GM12801 (cell line): ENCODE measurements around the gene NPEPL1.

ENCODE experiments used
- TF ChIP-seq, protein P1 (sequence below): IDR thresholded peaks from one replicate; pipeline ENCODE4 v1.5.1; 2011; ENCODE audit warnings: control low read depth; ENCODE audit not compliant: insufficient read length; ENCODE audit errors: extremely low read depth

NPEPL1 gene

GRCh38 chr20:58699623-58700107 lies 7.1 kb downstream of the NPEPL1 start:
- TF ChIP-seq, protein P1, sequence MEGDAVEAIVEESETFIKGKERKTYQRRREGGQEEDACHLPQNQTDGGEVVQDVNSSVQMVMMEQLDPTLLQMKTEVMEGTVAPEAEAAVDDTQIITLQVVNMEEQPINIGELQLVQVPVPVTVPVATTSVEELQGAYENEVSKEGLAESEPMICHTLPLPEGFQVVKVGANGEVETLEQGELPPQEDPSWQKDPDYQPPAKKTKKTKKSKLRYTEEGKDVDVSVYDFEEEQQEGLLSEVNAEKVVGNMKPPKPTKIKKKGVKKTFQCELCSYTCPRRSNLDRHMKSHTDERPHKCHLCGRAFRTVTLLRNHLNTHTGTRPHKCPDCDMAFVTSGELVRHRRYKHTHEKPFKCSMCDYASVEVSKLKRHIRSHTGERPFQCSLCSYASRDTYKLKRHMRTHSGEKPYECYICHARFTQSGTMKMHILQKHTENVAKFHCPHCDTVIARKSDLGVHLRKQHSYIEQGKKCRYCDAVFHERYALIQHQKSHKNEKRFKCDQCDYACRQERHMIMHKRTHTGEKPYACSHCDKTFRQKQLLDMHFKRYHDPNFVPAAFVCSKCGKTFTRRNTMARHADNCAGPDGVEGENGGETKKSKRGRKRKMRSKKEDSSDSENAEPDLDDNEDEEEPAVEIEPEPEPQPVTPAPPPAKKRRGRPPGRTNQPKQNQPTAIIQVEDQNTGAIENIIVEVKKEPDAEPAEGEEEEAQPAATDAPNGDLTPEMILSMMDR: no peak

DNA sequence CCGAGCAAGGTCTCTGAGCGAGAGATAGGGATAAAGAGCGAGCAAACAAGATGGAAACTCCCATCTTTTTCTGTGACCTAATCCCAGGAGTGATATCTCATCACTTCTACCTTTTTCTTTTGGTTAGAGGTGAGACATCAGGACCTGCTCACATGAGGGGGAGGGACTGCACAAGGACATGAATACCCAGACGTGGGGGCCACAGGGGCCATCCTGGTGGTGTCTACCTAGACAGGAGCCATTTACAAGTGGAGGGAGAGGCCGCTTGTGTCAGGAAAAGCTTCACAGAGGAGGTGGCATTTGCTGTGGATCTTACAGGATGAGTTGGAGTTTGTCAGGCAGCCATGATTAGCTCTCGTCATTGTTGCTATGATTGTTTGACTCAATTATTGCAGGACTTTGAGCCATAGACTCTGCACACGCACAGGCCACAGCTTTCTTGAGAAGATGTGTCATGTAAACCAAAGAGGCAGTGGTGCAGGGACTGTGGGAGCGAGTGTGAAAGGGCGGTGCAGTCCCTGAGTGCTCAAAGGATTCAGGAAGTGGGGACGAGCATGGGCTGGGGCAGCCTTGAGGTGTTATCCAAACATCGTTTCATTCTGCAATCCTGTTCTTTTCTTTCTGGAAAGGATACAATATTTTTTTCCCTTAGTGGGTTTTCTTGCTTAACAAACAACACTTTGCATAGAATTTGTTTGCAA lies 7.7 kb downstream of the NPEPL1 start:
- TF ChIP-seq, protein P1: no peak

- TF ChIP-seq, protein P1: no peak
These were observed 8.2 kb downstream of the NPEPL1 start for GRCh38 chr20:58700823-58701222.

GRCh38 chr20:58701431-58702160 lies 9.0 kb downstream of the NPEPL1 start:
- TF ChIP-seq, protein P1: no peak

DNA sequence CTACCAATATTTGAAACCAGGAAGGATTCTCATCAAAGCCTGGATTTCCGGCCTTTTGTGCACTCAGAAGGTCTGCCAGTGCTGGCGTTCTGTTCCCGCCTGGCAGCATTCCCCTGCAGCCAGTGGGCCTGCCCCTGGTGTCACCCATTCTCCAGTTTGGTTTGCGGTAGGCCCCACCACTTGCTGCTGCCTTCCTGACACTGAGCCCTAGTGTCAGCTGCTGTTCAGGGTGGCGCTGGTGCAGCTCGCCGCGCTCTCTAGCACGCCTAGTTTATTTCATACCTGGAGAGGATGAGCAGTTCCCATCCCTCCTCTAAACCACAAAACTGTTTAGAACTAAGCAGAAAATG lies 9.5 kb downstream of the NPEPL1 start:
- TF ChIP-seq, protein P1: no peak

DNA sequence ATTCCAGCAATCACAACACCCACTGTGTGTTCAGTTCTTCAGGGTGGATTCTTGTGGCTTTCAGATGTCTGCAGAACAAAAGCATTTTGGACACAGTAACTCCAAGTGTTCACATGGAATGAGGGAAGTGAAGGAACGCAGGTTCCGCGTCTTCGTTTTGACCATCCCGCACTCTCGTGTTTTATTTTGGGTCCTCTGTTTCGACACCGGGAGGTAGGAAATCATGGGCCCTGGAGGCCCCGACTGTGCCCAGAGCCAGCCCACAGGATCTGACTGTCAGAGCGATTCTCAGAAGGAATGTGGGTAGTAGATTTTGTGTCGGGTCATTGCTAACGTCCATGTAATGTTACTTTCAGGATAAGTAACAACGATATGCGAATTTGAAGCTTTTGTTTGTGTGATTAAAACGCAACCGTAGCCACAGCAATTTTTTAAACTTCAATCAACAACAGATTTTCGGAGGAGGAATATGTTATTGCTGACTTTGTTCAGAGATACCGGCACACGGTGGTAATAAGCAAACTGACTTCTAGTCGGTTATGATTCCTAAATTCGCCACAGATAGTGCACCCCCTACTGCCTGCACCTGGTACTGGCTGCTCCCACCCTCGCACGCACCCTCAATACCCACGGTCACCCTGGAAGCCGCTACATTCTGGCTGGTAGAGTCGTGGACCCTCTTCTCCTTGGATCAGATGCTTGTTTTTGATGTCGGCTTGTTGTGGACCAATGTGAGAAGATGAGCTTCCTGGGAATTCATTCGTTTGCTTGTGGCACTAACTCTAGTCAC lies 10.5 kb downstream of the NPEPL1 start:
- TF ChIP-seq, protein P1: no peak

DNA sequence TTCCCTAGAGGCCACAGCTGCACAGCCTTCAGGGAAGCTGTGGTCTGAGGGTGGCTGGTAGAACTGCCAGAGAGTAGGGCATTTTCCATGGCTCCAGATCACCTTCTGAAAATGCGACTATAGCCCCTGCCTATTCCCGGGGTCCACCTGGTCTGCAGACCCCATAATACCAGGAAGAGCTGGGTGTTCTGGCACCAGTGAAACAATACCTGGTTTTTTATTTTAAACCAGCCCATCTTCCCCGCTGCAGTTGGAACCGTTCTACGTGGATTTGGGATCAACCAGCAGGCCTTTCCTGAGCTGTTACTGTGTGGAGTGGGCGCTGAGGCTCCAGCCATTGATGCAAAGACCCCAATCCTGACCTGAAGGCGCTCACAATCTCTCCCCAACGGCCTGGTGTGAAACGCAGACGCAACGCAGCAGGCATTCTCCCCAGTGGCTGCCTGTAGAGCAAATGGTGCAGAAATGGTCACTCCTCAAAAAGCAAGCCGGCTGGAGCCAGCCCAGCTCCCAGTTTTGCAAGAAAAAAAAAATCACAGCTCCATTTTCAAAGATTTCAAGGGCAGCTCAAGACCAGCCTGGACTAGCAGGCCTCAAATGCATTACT lies 11.3 kb downstream of the NPEPL1 start:
- TF ChIP-seq, protein P1: no peak
